ENCODE results near the gene SSRP1. TPM values are rescaled to one million over a fixed set of nuclear protein-coding genes. Genes with fewer than 3 reads are reported as not detected.

Gene SSRP1
- total RNA-seq, 1 donor from 2014 or later = 34.6 TPM

- peak overlapping the region; percentile 97 for H3K27ac ChIP-seq (replicated peaks)
- peaks cover 53% of the 10 kb centered on the region for H3K36me3 ChIP-seq
- no peaks in the 10 kb centered on the region for H3K9me3 ChIP-seq (replicated peaks)
- DNase-seq = no peak
- no peaks in the 10 kb centered on the region for H3K27me3 ChIP-seq (ENCODE audit: low read depth)
- no peak for TF ChIP-seq CTCF (IDR thresholded peaks at IDR 0.05; ENCODE audit: borderline replicate concordance)
- peak overlapping the region; percentile 86 for H3K4me3 ChIP-seq
- peaks cover 95% of the 10 kb centered on the region for H3K4me1 ChIP-seq
- intact Hi-C loops (cut with micrococcal nuclease) = no loop called here
Observed at GRCh38 chr11:57320067-57320718, 15.5 kb downstream of the SSRP1 start.

DNA sequence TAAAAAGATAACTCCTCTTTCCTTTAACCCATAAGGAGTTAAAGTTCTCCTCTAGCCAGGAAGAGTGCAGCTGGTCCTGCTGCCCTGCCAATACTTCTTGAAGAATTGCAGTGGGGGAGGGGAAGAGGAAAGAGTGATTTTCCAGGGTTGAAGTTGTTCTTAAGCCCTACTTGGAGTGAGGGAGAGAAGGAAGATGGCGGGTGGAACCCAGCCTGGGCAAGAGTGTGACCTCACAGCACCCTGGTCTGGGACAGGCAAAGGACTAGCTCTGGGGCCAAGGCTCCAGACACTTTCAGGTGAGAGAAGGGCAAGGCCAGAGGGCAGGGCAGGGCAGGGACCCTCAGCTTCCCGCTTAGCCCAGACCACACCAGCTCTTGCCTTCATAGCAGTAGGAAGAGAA, 17.5 kb downstream of the SSRP1 start:
- Histone ChIP-seq H3K9me3 (replicated peaks) (no peaks in the 10 kb centered on the region), H3K4me1 (peaks cover 99% of the 10 kb centered on the region), H3K36me3 (peaks cover 73% of the 10 kb centered on the region), H3K27ac (replicated peaks) (peak overlapping the region; percentile 73), H3K4me3 (peak overlapping the region; percentile 39), H3K27me3 (ENCODE audit: low read depth) (no peaks in the 10 kb centered on the region)
- intact Hi-C loops (cut with micrococcal nuclease) = no loop called here
- TF ChIP-seq CTCF (IDR thresholded peaks at IDR 0.05; ENCODE audit: borderline replicate concordance) = no peak
- no peak for DNase-seq

- intact Hi-C loops (cut with micrococcal nuclease) = no loop called here
- no peak for DNase-seq
- Histone ChIP-seq H3K4me1 (peaks cover 100% of the 10 kb centered on the region), H3K27me3 (ENCODE audit: low read depth) (no peaks in the 10 kb centered on the region), H3K4me3 (peak overlapping the region; percentile 27), H3K27ac (replicated peaks) (peak overlapping the region; percentile 73), H3K9me3 (replicated peaks) (no peaks in the 10 kb centered on the region), H3K36me3 (peaks cover 80% of the 10 kb centered on the region)
- no peak for TF ChIP-seq CTCF (IDR thresholded peaks at IDR 0.05; ENCODE audit: borderline replicate concordance)
Observed at GRCh38 chr11:57316017-57316416, 19.7 kb downstream of the SSRP1 start.

DNA sequence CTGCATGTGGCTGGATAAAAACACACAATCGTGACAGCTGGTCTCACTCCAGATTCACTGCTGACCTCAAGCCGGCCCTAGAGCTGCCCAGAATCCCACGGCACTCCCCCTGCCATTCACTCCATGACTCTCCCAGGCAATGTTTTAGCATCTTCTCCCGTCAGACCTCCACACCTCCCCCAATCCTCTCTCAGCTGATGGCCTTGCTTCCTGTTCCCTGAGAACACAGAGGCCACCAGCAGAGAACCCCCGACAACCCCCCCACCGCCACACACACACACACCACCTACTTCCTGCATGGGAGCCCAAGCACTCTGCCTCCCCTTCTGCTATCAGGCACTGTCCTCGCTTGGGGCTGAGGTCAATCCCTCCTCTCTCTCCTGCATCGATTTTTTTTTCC, 20.2 kb downstream of the SSRP1 start:
- no peak for TF ChIP-seq CTCF (IDR thresholded peaks at IDR 0.05; ENCODE audit: borderline replicate concordance)
- peaks cover 100% of the 10 kb centered on the region for H3K4me1 ChIP-seq
- H3K4me3 ChIP-seq = peak overlapping the region; percentile 27
- H3K27me3 ChIP-seq (ENCODE audit: low read depth) = no peaks in the 10 kb centered on the region
- intact Hi-C loops (cut with micrococcal nuclease) = no loop called here
- no peaks in the 10 kb centered on the region for H3K9me3 ChIP-seq (replicated peaks)
- peak overlapping the region; percentile 73 for H3K27ac ChIP-seq (replicated peaks)
- peaks cover 75% of the 10 kb centered on the region for H3K36me3 ChIP-seq
- no peak for DNase-seq

DNA sequence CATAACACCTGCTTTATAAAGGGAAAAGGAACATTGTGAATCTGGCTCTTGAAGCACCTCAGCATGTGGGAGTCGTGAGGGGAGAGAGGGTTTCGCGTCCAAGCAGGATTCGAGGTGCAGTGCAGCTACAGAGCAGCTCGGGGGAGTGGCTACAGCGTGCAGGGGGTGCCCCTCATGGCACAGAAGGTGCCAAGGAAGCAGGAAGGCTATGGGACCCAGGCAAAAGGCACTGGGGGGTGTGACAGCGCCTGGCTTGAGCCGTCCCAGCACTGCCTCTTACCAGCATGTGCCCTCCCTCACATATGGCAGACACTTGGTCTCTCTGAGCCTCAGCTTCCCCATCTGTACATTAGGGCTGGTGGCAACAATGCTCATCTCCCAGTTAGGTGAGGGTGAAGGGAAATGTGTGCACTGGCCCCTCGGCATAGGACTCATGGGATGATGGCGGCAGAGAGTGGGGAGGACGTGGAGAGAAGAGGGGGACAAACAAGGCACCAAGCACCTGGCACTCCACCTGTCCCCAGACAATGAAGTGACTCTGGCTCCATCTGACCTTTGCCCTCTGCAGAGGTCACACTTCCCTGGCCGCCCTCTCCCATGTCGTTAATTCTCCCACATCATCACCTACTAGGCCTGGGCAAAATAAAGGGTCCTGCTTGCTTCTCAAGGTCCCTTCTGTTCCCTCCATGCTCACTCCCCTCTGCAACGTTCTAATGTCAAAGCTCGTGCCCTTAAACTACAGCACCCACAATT, 21.3 kb downstream of the SSRP1 start:
- H3K4me3 ChIP-seq = no peak overlapping the region
- TF ChIP-seq CTCF (IDR thresholded peaks at IDR 0.05; ENCODE audit: borderline replicate concordance) = no peak
- H3K27ac ChIP-seq (replicated peaks) = peak overlapping the region; percentile 73
- intact Hi-C loops (cut with micrococcal nuclease) = no loop called here
- H3K4me1 ChIP-seq = peaks cover 100% of the 10 kb centered on the region
- DNase-seq = no peak
- H3K9me3 ChIP-seq (replicated peaks) = no peaks in the 10 kb centered on the region
- peaks cover 74% of the 10 kb centered on the region for H3K36me3 ChIP-seq
- H3K27me3 ChIP-seq (ENCODE audit: low read depth) = no peaks in the 10 kb centered on the region
